ENCODE results near the gene KLHL28.

KLHL28 gene

GRCh38 chr14:44961554-44962333 is at the start of gene KLHL28, which contains the start of gene TOGARAM1:
TSS of gene KLHL28 (minus strand) at chr14:44961947. CDS start at chr14:44945928, 16,019 bp downstream.
TSS of gene TOGARAM1 (plus strand) at chr14:44962190. CDS start at chr14:44962422, 232 bp downstream.
- peak; percentile 100 for DNase-seq (ENCODE audit: low read depth)

DNA sequence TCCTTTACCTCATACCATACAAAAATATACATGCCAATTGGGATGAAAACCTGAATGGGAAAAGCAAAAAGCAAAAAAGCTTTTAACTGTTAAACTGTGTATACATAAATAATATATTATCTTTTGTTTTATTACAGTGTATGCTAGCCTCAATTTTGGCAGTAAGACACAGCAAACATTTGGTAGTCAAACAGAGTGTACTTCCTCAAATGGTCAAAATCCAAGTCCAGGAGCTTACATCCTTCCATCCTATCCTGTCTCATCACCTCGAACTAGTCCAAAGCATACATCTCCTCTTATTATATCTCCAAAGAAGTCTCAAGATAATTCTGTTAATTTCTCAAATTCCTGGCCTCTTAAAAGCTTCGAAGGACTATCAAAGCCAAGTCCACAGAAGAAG is 42.2 kb upstream of the KLHL28 start:
- DNase-seq (ENCODE audit: low read depth): no peak

GRCh38 chr14:44995770-44996294 is 34.1 kb upstream of the KLHL28 start:
- no peak for DNase-seq (ENCODE audit: low read depth)

- no peak for DNase-seq (ENCODE audit: low read depth)
Observed at GRCh38 chr14:44995196-44995595, 33.4 kb upstream of the KLHL28 start.

- DNase-seq (ENCODE audit: low read depth): no peak
Observed at GRCh38 chr14:44990533-44990932, 28.8 kb upstream of the KLHL28 start.

GRCh38 chr14:44989497-44990440 is 28.0 kb upstream of the KLHL28 start:
- no peak for DNase-seq (ENCODE audit: low read depth)

DNA sequence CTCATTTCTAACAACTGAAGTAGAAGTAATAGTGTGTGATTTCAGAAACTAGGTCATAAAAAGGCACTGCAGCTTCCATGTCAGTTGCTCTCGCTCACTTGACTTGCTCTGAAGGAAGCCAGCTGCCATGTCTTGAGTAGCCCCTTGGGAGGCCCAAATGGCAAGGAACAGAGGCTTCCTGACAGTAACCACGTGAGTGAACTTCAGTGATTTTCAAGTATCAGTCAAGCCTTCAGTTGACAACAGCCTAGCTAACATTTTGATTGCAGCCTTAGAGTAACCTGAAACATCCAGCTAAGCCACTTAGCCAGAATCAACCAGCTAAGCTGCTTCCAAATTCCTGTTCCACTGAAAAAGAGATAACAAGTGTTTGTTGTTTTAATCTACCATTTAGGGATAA is 26.9 kb upstream of the KLHL28 start:
- DNase-seq (ENCODE audit: low read depth): no peak

GRCh38 chr14:44982594-44982993 is 20.8 kb upstream of the KLHL28 start:
- no peak for DNase-seq (ENCODE audit: low read depth)

DNA sequence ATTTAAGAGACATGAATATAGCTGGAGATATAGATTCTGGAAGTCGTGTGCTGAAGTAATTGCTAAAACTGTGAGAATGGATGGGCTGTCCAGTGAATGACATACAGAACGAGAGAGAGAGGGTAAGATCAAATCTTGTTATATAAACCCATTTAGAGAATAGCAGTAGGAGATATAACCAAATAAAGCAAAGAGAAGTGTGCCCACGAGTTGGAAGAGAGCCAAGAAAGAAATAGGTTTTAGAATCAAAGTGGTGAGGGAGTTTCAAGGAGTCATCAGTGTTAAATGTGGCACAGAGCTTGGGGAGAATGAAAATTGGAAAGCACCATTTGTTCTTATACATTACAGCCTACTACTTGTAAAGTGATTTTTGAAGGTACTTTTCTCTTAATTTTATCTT is 19.5 kb upstream of the KLHL28 start:
- DNase-seq (ENCODE audit: low read depth): no peak

DNA sequence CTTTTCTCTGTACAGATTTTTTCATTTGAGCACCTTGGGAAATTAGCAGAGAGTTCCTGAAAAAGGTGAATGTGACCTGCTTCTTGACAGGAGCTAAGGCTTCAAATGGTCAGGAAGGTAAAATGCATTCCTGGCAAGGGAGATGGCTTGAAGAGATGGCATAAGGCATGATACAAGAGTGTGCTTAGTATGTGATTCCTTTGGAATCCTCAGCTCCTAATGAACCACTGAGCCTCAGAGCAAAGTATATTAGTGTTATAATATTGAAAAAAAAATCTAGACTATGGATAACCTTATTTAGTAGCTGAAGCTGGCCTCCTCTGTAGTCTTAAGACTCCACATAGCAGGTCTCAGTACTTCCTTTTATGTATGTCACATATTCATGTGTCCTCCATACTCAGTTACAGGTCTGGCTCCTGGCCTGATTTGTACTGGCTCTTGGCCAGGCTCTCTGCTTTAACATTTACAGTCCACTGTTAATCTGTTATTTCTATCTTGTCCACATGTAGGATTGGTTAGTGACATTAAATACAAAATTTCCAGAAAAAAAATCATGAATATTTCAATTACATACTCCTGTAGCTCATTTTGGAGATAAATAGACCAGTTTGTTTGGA is 18.1 kb upstream of the KLHL28 start:
- DNase-seq (ENCODE audit: low read depth): no peak

GRCh38 chr14:44979273-44979672 is 17.5 kb upstream of the KLHL28 start:
- no peak for DNase-seq (ENCODE audit: low read depth)

GRCh38 chr14:44971459-44971858 is 9.7 kb upstream of the KLHL28 start:
- no peak for DNase-seq (ENCODE audit: low read depth)

- DNase-seq (ENCODE audit: low read depth): no peak
Observed at GRCh38 chr14:44970907-44971306, 9.2 kb upstream of the KLHL28 start.

GRCh38 chr14:44968714-44969113 is 7.0 kb upstream of the KLHL28 start:
- DNase-seq (ENCODE audit: low read depth): no peak

DNA sequence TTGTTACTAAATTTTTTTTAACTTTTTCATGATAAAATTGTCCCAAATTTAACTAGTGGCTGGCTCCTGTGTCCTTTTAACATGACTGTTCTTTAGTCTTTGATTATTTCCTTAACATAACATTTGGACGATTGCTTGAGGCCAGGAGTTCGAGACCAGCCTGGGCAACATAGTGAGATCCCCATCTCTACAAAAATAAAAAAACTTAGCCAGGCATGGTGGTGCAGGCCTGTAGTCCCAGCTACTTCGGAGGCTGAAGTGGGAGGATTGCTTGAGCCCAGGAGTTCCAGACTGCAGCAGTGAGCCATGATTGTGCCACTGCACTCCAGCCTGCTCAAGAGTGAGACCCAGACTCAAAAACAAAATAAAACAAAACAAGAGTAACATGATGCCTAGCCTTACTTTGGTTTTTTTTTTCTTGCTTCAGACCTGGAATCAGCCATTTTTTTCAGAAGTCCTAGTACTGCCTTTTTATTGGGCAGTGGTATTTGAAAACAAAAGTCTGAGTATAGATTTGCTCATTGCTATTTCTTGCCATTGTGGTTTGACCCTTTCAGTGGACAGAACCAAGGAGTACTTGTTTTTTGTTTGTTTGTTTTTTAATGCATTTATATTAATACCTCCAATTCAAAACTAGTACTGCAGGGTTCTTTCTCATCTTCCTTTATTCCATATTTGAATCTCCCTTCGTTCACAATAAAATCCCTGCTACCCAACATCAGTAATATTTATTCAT is 5.0 kb upstream of the KLHL28 start:
- DNase-seq (ENCODE audit: low read depth): no peak

DNA sequence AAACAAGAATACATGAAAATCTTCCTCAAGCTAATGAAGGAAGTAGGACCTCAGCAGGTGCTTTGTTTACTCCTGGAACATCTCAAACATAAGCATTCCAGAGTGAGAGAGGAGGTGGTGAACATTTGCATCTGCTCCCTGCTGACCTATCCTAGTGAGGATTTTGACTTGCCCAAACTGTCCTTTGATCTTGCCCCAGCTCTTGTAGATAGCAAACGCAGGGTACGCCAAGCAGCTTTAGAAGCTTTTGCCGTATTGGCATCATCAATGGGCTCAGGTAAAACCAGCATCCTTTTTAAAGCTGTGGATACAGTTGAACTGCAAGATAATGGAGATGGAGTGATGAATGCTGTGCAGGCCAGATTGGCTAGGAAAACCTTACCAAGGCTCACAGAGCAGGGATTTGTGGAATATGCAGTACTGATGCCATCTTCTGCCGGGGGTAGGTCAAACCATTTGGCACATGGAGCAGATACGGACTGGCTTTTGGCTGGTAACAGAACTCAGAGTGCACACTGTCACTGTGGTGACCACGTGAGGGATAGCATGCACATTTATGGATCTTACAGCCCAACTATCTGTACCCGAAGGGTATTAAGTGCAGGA is 2.1 kb upstream of the KLHL28 start:
- no peak for DNase-seq (ENCODE audit: low read depth)

DNA sequence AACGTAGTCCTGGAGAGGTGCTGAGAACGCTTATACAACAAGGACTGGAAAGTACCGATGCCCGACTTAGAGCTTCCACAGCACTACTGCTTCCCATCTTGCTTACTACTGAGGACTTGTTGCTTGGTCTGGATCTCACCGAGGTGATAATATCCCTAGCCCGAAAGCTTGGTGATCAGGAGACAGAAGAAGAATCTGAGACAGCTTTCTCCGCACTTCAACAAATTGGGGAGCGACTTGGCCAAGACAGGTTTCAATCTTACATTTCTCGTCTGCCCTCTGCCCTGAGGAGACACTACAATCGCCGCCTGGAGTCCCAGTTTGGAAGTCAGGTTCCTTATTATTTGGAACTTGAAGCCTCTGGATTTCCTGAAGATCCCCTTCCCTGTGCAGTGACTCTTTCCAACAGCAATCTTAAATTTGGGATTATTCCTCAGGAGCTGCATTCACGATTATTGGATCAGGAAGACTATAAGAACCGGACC is 1.3 kb upstream of the KLHL28 start:
- DNase-seq (ENCODE audit: low read depth): no peak

DNA sequence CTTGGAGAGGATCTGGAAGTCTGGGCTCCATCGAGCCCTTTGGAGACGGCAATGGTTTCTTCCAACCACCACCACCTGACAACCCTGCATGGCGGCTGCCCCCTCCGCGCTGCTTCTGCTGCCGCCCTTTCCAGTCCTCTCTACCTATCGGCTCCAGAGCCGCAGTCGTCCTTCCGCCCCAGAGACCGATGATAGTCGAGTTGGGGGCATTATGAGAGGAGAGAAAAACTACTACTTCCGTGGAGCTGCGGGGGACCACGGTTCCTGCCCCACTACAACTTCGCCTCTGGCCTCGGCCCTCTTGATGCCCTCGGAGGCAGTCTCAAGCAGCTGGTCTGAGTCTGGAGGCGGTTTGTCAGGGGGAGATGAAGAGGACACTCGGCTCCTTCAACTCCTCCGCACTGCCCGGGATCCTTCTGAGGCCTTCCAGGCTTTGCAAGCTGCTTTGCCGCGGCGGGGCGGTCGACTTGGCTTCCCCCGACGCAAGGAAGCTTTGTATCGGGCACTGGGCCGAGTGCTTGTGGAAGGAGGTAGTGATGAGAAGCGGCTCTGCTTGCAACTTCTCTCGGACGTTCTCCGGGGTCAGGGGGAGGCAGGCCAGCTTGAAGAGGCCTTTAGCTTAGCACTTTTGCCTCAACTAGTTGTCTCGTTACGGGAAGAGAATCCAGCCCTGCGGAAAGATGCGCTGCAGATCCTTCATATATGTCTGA is 742 bp upstream of the KLHL28 start:
- DNase-seq (ENCODE audit: low read depth): no peak

DNA sequence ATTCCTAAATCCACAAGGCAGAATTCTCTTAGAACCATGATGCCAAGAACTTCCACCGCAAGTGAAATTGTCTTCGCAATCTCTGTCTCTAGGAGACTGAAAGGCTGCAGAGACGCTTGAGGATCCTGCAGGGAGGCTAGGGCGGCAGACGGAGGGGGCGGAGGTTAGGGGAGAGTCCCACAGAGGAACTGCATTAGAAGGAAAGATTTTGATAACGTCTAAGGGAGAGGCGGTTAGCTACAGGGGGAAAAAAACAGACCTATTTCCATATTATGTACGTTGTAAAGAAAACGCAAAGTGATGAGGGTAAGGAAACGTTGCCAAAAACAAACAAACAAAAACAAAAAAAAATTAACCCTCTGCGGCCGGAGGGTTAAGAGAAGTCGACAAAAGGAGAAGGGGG is 595 bp downstream of the KLHL28 start:
- peak; percentile 38 for DNase-seq (ENCODE audit: low read depth)

GRCh38 chr14:44960646-44961045 is 1.1 kb downstream of the KLHL28 start:
- no peak for DNase-seq (ENCODE audit: low read depth)

All from fibroblast of the conjunctiva (primary cell).